Measurements from ENCODE around the gene TMEM245.

Gene TMEM245

DNA sequence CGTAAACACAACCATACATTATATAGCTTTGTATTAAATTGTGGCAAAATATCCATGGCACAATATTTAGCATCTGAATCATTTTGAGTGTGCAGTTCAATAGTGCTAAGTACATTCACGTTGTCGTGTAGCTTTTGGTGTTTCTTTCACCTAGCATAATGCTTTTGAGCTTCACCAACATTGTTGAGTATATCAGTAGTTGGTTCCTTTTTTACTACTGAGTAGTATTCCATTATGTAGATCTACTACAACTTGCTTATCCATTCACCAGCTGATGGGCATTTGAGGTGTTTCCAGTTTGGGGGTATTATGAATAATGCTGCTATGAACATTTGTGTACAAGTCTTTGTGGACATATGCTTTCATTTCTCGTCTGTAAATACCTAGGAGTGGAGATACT, 79.2 kb downstream of the TMEM245 start:
- no peak overlapping the region for H3K4me3 ChIP-seq (ENCODE audit: control insufficient read depth, low read depth, low read length)
- no peak for DNase-seq (ENCODE audit: low read depth)
- TF ChIP-seq, protein P1, sequence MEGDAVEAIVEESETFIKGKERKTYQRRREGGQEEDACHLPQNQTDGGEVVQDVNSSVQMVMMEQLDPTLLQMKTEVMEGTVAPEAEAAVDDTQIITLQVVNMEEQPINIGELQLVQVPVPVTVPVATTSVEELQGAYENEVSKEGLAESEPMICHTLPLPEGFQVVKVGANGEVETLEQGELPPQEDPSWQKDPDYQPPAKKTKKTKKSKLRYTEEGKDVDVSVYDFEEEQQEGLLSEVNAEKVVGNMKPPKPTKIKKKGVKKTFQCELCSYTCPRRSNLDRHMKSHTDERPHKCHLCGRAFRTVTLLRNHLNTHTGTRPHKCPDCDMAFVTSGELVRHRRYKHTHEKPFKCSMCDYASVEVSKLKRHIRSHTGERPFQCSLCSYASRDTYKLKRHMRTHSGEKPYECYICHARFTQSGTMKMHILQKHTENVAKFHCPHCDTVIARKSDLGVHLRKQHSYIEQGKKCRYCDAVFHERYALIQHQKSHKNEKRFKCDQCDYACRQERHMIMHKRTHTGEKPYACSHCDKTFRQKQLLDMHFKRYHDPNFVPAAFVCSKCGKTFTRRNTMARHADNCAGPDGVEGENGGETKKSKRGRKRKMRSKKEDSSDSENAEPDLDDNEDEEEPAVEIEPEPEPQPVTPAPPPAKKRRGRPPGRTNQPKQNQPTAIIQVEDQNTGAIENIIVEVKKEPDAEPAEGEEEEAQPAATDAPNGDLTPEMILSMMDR (conservative IDR thresholded peaks at IDR 0.05; ENCODE audit: control insufficient read depth, insufficient read depth, low read depth, low read length) = no peak

DNA sequence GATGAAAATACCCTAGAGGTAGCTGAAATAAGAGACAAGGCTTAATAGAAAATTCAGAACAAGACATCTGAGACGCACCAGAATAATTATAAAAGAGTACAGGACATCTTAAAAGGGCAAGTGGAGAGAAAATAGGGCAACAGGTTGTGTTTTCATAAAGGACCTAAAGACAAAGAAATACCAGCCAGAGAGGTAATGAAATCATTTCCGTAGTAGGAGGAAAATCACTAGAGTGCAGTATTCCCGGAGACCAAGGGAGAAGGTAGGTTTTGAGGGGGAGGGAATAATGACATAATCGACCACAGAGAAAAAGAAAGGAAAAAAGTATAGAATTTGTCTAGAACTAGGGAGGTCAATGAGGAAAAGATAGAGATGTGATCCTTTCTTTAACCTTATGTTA, 80.2 kb downstream of the TMEM245 start:
- no peak overlapping the region for H3K4me3 ChIP-seq (ENCODE audit: control insufficient read depth, low read depth, low read length)
- TF ChIP-seq, protein P1 (conservative IDR thresholded peaks at IDR 0.05; ENCODE audit: control insufficient read depth, insufficient read depth, low read depth, low read length) = no peak
- no peak for DNase-seq (ENCODE audit: low read depth)

DNA sequence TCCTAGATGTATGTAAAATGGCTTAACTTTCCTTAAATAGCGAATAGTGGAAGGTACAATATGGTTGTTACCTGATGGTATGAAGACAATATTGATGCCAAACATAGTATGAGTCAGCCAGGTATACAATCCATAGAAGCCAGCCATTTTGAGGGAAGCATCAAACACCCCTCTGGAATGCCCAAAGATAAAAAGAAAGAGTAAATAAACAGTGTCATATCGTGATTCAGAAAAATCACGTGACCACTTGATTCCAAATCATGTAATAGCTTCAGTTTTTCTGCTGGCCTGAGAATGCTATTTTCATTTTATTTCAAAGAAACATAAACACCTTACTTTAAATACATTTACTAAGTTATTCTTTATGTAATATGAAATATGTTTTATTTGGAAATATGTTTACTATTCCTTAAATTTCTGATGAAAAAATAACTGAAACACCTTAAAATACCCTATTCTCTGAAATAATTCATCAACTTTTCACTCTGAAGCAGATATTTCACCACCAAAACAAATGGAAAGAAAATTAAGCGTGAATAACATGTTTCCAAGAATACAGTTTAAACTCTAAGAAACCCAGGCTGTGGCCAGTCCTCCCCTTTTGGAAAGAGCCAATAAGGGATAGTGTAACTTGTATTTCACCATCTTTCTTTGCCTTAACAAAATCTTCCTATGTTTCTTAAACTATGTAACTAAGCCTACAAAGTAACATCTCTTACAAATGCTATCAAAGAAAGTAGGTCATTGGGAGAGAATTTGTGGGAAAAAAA, 81.6 kb downstream of the TMEM245 start:
- H3K4me3 ChIP-seq (ENCODE audit: control insufficient read depth, low read depth, low read length) = no peak overlapping the region
- no peak for DNase-seq (ENCODE audit: low read depth)
- TF ChIP-seq, protein P1 (conservative IDR thresholded peaks at IDR 0.05; ENCODE audit: control insufficient read depth, insufficient read depth, low read depth, low read length) = no peak

DNA sequence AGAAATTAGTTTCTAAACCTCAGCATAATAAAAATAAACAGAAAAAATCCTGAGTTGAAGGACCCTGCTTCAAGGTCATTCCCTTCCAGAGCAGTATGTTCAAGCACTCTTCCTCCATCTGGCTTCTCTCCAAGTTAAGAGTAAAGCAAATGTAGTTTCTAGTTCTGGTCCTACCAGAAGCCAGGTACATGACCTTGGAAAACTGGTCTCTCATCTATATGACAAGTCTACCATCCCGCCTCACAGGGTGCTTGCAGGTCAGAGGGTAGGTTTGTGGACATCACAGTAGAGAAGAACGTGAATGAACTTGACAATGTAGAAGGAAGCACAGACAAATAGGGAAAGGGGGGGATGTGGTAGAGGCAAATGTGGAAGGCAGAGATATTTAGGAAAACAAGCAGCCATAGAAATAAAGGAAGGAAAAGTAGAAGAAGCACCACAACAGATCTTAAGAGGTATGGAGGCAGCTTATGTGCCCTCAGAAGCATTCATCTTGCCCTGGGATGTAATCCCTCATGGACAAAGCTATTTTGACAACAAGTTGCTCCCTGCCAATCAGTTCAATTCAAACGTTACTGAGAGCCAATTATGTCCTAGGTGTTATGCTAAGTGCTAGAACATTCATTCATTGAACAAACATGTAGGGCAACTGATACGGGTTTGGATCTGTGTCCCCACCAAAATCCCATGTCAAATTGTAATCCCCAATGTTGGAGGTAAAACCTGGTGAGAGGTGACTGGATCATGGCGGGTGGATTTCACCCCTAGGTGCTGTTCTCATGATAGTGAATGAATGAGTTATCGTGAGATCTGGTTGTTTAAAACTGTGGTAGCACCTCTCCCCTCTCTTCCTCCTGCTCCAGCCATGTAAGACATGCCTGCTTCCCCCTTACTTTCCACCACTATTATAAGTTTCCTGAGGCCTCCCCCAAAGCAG, 82.7 kb downstream of the TMEM245 start:
- no peak for DNase-seq (ENCODE audit: low read depth)
- TF ChIP-seq, protein P1 (conservative IDR thresholded peaks at IDR 0.05; ENCODE audit: control insufficient read depth, insufficient read depth, low read depth, low read length) = no peak
- no peak overlapping the region for H3K4me3 ChIP-seq (ENCODE audit: control insufficient read depth, low read depth, low read length)

DNA sequence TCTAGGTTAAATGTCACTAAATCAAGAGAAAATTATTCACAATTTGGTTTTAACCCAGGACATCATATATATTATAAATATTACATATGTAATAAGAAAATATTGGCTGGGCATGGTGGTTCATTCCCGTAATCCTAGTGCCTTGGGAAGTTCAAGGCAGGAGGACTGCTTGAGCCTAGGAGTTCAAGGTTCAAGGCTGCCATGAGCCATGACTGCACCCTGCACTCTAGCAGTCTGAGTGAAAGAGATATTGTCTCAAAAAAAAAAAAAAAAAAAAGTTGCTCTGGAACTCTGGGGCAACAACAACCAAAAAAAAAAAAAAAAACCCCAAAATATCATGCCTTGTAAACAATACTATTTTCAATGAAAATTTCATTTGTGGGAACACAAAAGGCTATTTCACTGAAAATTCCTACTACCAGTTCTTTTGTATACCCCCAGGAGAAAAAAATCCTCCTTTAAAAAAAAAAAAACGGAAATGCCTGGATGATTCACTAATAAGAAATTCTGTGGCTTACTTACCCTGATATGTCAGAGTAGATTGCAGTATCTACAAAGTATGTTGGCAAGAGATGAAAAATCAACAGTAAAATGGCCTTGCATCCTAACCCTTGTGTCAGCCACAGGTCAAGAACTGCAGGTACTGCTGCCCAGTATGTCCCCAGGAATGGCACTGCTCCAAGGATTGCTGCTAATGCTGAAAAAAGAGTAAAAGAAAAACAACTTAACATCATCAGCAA, 83.9 kb downstream of the TMEM245 start:
- no peak overlapping the region for H3K4me3 ChIP-seq (ENCODE audit: control insufficient read depth, low read depth, low read length)
- TF ChIP-seq, protein P1 (conservative IDR thresholded peaks at IDR 0.05; ENCODE audit: control insufficient read depth, insufficient read depth, low read depth, low read length) = no peak
- peak; percentile 73 for DNase-seq (ENCODE audit: low read depth)

DNA sequence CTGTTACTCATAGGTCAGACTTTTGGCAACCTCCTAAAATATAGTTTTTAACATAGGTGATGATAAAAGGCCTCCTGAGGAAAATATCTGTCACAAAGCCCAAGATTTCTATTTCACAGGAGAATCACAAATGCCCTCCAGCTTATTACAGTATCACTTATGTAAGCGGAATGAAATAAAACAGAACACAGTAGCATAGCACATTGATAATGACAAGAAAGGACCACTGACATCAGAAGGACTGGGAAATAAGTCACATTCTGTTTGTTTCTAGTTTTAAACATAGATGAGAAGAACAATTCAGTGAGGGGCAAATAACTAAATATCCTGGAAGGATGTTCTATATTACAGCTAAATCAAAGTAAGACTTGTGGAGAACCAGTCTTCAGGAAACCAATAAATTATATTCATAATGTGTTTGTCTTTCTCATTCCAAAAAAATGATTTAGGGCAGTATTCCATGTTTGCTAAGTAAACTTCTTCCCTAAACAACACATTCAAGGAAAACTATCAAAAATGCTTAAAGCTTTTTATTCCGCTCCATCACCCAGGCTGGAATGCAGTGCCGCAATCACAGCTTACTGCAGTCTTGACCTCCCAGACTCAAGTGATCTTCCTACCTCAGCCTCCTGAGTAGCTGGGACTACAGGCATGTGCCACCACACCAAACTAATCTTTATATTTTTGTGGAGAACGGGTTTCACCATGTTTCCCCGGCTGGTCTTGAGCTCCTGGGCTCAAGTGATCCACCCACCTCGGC, 85.6 kb downstream of the TMEM245 start:
- no peak for DNase-seq (ENCODE audit: low read depth)
- TF ChIP-seq, protein P1 (conservative IDR thresholded peaks at IDR 0.05; ENCODE audit: control insufficient read depth, insufficient read depth, low read depth, low read length) = no peak
- H3K4me3 ChIP-seq (ENCODE audit: control insufficient read depth, low read depth, low read length) = no peak overlapping the region

All from fibroblast of mammary gland (primary cell).